Left ventricle myocardium inferior (tissue), 1 donor: ENCODE results near the gene OPA3. TPM values are rescaled to one million over a fixed set of nuclear protein-coding genes. Genes with fewer than 3 reads are reported as not detected.
A peak's percentile ranks its signal among the peaks of the same experiment; 100 is the strongest.

Source experiments
- DNase-seq: peaks from one replicate; pipeline ENCODE4 v3.0.0-alpha.2; 2020
- H3K27ac ChIP-seq: fragments of 200-600 bp; replicated peaks from 2 replicates; pipeline ENCODE4 v1.8.0; 2021
- H3K27me3 ChIP-seq: fragments of 200-600 bp; 2 replicates; pipeline ENCODE4 v1.8.0; 2021; ENCODE audit warnings: low read depth
- H3K36me3 ChIP-seq: fragments of 200-600 bp; 2 replicates; pipeline ENCODE4 v1.8.0; 2021
- H3K4me1 ChIP-seq: fragments of 200-600 bp; 2 replicates; pipeline ENCODE4 v1.8.0; 2021
- H3K4me3 ChIP-seq: fragments of 200-600 bp; 2 replicates; pipeline ENCODE4 v1.8.0; 2021; ENCODE audit warnings: mild to moderate bottlenecking, moderate library complexity
- H3K9me3 ChIP-seq: fragments of 200-600 bp; replicated peaks from 2 replicates; pipeline ENCODE4 v1.8.0; 2021
- CTCF ChIP-seq: fragments of 200-600 bp; IDR thresholded peaks from 2 replicates; pipeline ENCODE4 v1.8.0; 2021; ENCODE audit warnings: antibody characterized with exemption, mild to moderate bottlenecking, borderline replicate concordance
- intact Hi-C: fragments of 100-400 bp; cut with micrococcal nuclease; formaldehyde crosslinking; loops from one replicate; pipeline ENCODE4 v1.11.0; 2022
- total RNA-seq: library from RNA; stranded (reverse); fragmentation: NEBNext Ultra II Directional; extraction: Animal tissue kit (Norgen Biotek cat#: 25700); gene quantifications from one replicate; pipeline ENCODE4 v1.2.1, GENCODE V29; 2021
- donor health status: DM: no; HTN: yes; CAD: no; lungs with severe emphysema.

OPA3 gene
- total RNA-seq, 1 donor from 2014 or later = 25.3 TPM

- Histone ChIP-seq H3K4me3 (no peak overlapping the region), H3K9me3 (no peaks in the 10 kb centered on the region), H3K27me3 (peaks cover 29% of the 10 kb centered on the region), H3K36me3 (no peaks in the 10 kb centered on the region), H3K4me1 (peaks cover 33% of the 10 kb centered on the region), H3K27ac (no peak overlapping the region)
- TF ChIP-seq CTCF = no peak
- intact Hi-C loops = no loop called here
- DNase-seq = no peak
Observed at GRCh38 chr19:45503909-45504308, 80.7 kb downstream of the OPA3 start.

- Histone ChIP-seq H3K9me3 (no peaks in the 10 kb centered on the region), H3K36me3 (no peaks in the 10 kb centered on the region), H3K27me3 (peaks cover 45% of the 10 kb centered on the region), H3K4me1 (peaks cover 34% of the 10 kb centered on the region), H3K27ac (no peak overlapping the region), H3K4me3 (no peak overlapping the region)
- intact Hi-C loops = no loop called here
- no peak for DNase-seq
- TF ChIP-seq CTCF = no peak
Observed at GRCh38 chr19:45502111-45502510, 82.5 kb downstream of the OPA3 start.

GRCh38 chr19:45501730-45502014, 82.9 kb downstream of the OPA3 start:
- Histone ChIP-seq H3K9me3 (no peaks in the 10 kb centered on the region), H3K4me1 (peaks cover 32% of the 10 kb centered on the region), H3K27ac (no peak overlapping the region), H3K36me3 (no peaks in the 10 kb centered on the region), H3K4me3 (no peak overlapping the region), H3K27me3 (peaks cover 46% of the 10 kb centered on the region)
- TF ChIP-seq CTCF = no peak
- intact Hi-C loops = no loop called here
- no peak for DNase-seq

- Histone ChIP-seq H3K27me3 (peaks cover 46% of the 10 kb centered on the region), H3K9me3 (no peaks in the 10 kb centered on the region), H3K27ac (no peak overlapping the region), H3K4me1 (peaks cover 32% of the 10 kb centered on the region), H3K36me3 (no peaks in the 10 kb centered on the region), H3K4me3 (no peak overlapping the region)
- intact Hi-C loops = no loop called here
- TF ChIP-seq CTCF = no peak
- DNase-seq = no peak
Observed at GRCh38 chr19:45500918-45501729, 83.5 kb downstream of the OPA3 start.

GRCh38 chr19:45499196-45500180, 85.1 kb downstream of the OPA3 start:
- TF ChIP-seq CTCF = no peak
- H3K36me3 ChIP-seq = no peaks in the 10 kb centered on the region
- H3K27ac ChIP-seq = no peak overlapping the region
- H3K4me1 ChIP-seq = peaks cover 33% of the 10 kb centered on the region
- peaks cover 46% of the 10 kb centered on the region for H3K27me3 ChIP-seq
- DNase-seq = no peak
- intact Hi-C loops = no loop called here
- H3K4me3 ChIP-seq = peak overlapping the region; percentile 38
- no peaks in the 10 kb centered on the region for H3K9me3 ChIP-seq
